HFF-Myc (cell line): ENCODE results near the gene TMX2.
A peak's percentile ranks its signal among the peaks of the same experiment; 100 is the strongest.

Experiments
- DNase-seq: peaks from one replicate; pipeline ENCODE4 v3.0.0-alpha.2; 2011; ENCODE audit warnings: low read depth; ENCODE audit errors: extremely low read depth
- H3K4me3 ChIP-seq: replicated peaks from 2 replicates; pipeline ENCODE4 v1.5.1; 2011; ENCODE audit warnings: low read depth, mild to moderate bottlenecking, control low read depth, low read length
- CTCF ChIP-seq: IDR thresholded peaks from 2 replicates; pipeline ENCODE4 v1.5.1; 2012; ENCODE audit warnings: mild to moderate bottlenecking, low read depth, low read length, control low read depth; ENCODE audit errors: missing control alignments

TMX2 gene

DNA sequence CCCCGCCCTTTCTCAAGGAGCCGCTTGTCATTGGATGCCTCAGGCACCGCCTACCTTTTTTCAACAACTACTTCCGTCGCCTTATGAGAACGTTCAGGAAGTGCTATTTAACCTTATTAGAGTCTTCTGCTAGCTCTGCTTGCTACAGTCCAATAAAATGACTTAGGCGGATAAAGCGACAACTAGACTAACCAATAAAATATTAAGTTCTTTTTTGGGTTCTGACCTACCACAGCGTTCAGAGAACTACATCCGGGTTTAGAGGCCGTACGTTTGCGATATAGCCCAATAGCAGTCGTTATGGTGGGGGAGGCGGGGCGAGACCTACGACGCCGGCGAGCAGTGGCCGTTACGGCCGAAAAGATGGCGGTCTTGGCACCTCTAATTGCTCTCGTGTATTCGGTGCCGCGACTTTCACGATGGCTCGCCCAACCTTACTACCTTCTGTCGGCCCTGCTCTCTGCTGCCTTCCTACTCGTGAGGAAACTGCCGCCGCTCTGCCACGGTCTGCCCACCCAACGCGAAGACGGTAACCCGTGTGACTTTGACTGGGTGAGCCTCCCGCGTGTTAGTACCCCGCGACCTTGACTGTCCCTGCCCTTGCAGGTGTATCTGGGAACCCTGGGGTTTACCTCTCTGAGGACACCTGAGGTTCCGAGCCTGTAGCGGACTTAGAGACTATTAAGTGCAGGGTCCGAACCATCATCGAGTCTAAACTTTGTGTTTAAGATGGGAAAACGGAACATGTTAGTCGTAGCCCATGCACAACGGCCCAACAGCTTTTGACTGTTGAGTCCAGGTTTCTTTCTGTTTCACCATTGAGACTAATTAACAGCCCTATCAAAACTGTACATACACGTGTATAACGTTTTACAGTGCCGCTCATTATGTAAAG, at the start of gene TMX2:
TMX2 (plus strand) TSS at position 338 of the 895 bp plus-strand sequence; CDS start at position 364, 26 bp downstream.
- peak within 1 kb of the TSS; percentile 100 for H3K4me3 ChIP-seq
- TF ChIP-seq CTCF = no peak
- DNase-seq = peak; percentile 99

DNA sequence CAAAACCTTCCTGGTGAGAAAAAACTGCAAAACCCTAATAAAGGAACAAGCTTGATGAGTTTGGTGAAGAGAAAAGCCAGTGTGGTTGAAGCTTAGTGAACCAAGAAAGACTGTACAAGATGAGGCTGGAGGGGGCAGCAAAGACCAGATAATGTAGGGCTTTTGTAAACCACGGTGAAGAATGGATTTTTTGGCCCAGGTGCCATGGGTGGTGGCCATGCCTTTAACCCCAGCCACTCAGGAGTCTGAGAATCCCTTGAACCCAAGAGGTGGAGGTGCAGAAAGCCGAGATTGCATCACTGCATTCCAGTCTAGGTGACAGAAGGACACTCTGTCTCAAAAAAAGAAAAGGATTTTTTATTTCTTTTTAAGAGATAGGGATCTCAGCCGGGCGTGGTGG, 49.5 kb upstream of the TMX2 start:
- DNase-seq = no peak
- H3K4me3 ChIP-seq = no peak overlapping the region
- peak; percentile 9 for TF ChIP-seq CTCF

- TF ChIP-seq CTCF = no peak
- no peak for DNase-seq
- H3K4me3 ChIP-seq = no peak overlapping the region
These were observed 48.4 kb upstream of the TMX2 start for GRCh38 chr11:57663975-57664374.

DNA sequence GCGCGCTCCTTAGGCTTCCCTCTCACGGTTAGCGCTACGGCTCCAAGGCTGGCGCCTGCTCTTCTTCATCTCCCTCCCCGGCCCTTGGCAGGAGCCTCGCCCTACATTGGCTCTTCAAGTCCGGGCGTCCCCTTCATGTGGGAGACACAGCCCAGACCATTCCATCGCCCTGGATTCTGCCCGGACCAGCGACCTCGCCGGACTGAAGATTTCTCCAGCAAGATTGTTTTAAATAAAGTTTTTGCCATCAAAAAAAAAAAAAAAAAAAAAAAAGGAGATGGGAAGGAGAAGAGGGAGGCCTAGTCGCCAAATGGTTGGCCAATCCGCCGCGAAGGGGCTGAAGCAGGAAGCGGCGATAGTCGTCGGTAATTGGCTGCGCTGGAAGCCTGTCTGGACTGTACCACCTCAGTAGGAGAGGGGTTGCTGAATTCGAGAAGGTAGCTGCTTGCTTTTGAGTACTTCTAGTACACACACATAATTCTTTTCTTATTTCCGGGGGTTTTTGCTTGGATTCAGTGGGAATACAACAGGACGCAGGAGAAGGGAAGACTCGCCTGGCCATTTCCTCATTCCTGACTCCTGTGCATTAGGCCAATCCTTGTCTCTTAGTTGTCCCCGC, 45.2 kb upstream of the TMX2 start:
- TF ChIP-seq CTCF = no peak
- peak overlapping the region; percentile 59 for H3K4me3 ChIP-seq
- peak; percentile 97 for DNase-seq

- H3K4me3 ChIP-seq = peak within 1 kb of the TSS; percentile 59
- peak; percentile 30 for TF ChIP-seq CTCF
- DNase-seq = peak; percentile 99
These were observed 44.5 kb upstream of the TMX2 start, which contains the start of gene ZDHHC5 for GRCh38 chr11:57667736-57668433. ZDHHC5 (plus strand) TSS chr11:57668114; CDS start chr11:57673091, 4,977 bp downstream.

DNA sequence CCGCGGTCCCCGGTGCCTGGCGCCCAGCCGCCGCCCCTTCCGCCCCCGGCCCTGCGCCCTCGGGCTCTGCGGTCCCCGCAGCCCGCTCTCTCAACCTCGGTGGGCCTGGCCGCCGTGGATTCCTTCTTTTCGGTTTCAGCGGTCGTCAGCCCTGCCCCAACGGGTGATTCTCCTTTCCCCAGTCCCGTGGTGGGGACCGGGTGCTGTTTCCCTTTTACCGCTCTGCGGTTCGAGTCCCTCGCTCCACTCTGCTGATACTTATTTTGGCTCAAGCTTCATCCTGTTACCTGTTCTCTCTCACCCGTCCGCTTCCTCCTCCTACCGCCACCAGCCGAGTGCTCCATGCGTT, 44.0 kb upstream of the TMX2 start:
- H3K4me3 ChIP-seq = peak overlapping the region; percentile 59
- no peak for DNase-seq
- TF ChIP-seq CTCF = no peak
